SU-DHL-6 (cell line): ENCODE results near the gene GPR108.

Experiments used
- H2AFZ ChIP-seq: fragments of 200-600 bp; sonication (generic); 2 replicates; pipeline ENCODE4 v1.6.1; 2014; ENCODE audit warnings: low read depth, mild to moderate bottlenecking, moderate library complexity, mixed read lengths, antibody characterized with exemption, low read length; ENCODE audit not compliant: severe bottlenecking
- H3F3A ChIP-seq: fragments of 200-600 bp; shearing (Covaris generic); 2 replicates; pipeline ENCODE4 v1.6.0; 2016; ENCODE audit warnings: antibody characterized with exemption, mild to moderate bottlenecking; ENCODE audit not compliant: insufficient read depth
- H3K27ac ChIP-seq: fragments of 200-600 bp; sonication (generic); 2 replicates; pipeline ENCODE4 v1.5.1; 2016; ENCODE audit warnings: low read depth, mild to moderate bottlenecking, low read length, moderate library complexity, mixed read lengths
- H3K27me3 ChIP-seq: fragments of 200-600 bp; sonication (generic), shearing (Covaris generic); 2 replicates; pipeline ENCODE4 v1.6.0; 2014; ENCODE audit warnings: mild to moderate bottlenecking, low read length
- H3K36me3 ChIP-seq: fragments of 200-600 bp; sonication (generic); 2 replicates; pipeline ENCODE4 v1.6.1; 2014; ENCODE audit warnings: mild to moderate bottlenecking, low read length, mixed read lengths
- H3K4me2 ChIP-seq: fragments of 300-600, 200-600 bp; shearing (Covaris generic), sonication (generic); 2 replicates; pipeline ENCODE4 v1.6.0; 2014; ENCODE audit warnings: low read length, low read depth, mild to moderate bottlenecking; ENCODE audit not compliant: poor library complexity, severe bottlenecking
- H3K4me3 ChIP-seq: fragments of 200-600 bp; sonication (generic); 2 replicates; pipeline ENCODE4 v1.5.1; 2014; ENCODE audit warnings: antibody characterized with exemption, low read length, mild to moderate bottlenecking, mixed read lengths; ENCODE audit not compliant: insufficient read depth, poor library complexity, severe bottlenecking
- H3K79me2 ChIP-seq: fragments of 200-600 bp; sonication (generic); 2 replicates; pipeline ENCODE4 v1.6.1; 2014; ENCODE audit warnings: mild to moderate bottlenecking, low read length, moderate library complexity; ENCODE audit not compliant: insufficient read depth
- H3K9ac ChIP-seq: fragments of 200-600 bp; sonication (generic); 2 replicates; pipeline ENCODE4 v1.7.0; 2014; ENCODE audit warnings: mild to moderate bottlenecking, low read length
- H3K9me2 ChIP-seq: fragments of 200-600 bp; sonication (generic); replicated peaks from 2 replicates; pipeline ENCODE4 v1.6.1; 2014; ENCODE audit warnings: low read length; ENCODE audit not compliant: insufficient read depth
- H3K9me3 ChIP-seq: fragments of 200-600 bp; sonication (generic); 2 replicates; pipeline ENCODE4 v1.6.1; 2014; ENCODE audit warnings: low read length, mixed read lengths; ENCODE audit not compliant: insufficient read depth
- H4K20me1 ChIP-seq: fragments of 200-600 bp; sonication (generic); 2 replicates; pipeline ENCODE4 v1.6.1; 2014; ENCODE audit warnings: low read depth, mild to moderate bottlenecking, antibody characterized with exemption, low read length, moderate library complexity, mixed read lengths
- EZH2phosphoT487 ChIP-seq: fragments of 200-600 bp; sonication (generic), shearing (Covaris generic); conservative IDR thresholded peaks from 2 replicates; pipeline ENCODE4 v1.6.1; 2018; ENCODE audit warnings: mild to moderate bottlenecking, antibody characterized with exemption, low read length, moderate library complexity, mixed read lengths
- TF ChIP-seq, protein P1 (sequence below): fragments of 200-600 bp; sonication (generic); IDR thresholded peaks from one replicate; pipeline ENCODE4 v1.5.1; 2017; ENCODE audit warnings: antibody characterized with exemption, mild to moderate bottlenecking, low read length, moderate library complexity; ENCODE audit not compliant: insufficient read depth, poor library complexity, severe bottlenecking

The GPR108 gene

DNA sequence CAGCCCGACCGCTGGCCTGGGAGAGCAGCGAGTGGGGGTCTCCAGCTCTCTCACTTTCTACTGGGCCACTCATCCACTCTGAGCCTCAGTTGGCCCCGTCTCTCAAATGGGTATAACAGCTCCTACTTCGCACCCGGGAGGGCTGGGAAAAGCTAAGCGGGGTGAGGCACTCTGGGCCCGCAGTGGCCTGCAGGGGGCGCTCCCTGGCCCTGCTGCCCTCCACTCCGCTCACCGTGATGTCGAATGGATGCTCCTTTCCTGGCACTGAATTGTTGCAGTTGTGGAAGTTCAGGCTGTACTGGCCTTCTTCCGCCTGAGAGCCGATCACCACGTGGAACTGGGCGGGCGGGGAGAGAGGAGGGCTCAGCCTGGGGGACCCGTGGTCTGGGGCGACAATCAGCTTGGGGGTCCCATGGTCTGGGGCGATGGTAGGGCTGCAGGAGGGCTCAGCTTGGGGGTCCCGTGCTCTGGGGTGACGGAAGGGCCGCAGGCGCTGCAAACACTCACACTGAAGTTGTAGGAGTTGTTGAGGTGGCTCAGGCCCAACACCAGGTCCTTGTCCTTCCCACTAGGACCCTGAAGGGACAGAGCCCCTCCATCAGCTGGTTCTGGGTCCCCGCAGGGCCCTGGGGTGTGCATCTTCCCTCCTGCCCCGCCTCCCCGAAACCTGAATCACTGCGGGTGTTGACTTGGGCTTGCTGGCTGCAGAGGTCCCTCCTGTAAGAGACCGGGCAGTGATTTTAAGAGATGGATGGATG, 3.9 kb downstream of the GPR108 start:
- Histone ChIP-seq H3F3A (peaks cover 11% of the 10 kb centered on the region), H2AFZ (no peak overlapping the region), H4K20me1 (no peaks in the 10 kb centered on the region), H3K9ac (no peak overlapping the region), H3K27ac (no peak overlapping the region), H3K4me2 (no peak overlapping the region), H3K9me3 (no peaks in the 10 kb centered on the region), H3K9me2 (no peaks in the 10 kb centered on the region), H3K27me3 (no peaks in the 10 kb centered on the region), H3K36me3 (no peaks in the 10 kb centered on the region), H3K79me2 (peaks cover 5% of the 10 kb centered on the region; the same call in 1 of the 2 replicates), H3K4me3 (no peak overlapping the region)
- no peak for TF ChIP-seq EZH2phosphoT487
- TF ChIP-seq, protein P1, sequence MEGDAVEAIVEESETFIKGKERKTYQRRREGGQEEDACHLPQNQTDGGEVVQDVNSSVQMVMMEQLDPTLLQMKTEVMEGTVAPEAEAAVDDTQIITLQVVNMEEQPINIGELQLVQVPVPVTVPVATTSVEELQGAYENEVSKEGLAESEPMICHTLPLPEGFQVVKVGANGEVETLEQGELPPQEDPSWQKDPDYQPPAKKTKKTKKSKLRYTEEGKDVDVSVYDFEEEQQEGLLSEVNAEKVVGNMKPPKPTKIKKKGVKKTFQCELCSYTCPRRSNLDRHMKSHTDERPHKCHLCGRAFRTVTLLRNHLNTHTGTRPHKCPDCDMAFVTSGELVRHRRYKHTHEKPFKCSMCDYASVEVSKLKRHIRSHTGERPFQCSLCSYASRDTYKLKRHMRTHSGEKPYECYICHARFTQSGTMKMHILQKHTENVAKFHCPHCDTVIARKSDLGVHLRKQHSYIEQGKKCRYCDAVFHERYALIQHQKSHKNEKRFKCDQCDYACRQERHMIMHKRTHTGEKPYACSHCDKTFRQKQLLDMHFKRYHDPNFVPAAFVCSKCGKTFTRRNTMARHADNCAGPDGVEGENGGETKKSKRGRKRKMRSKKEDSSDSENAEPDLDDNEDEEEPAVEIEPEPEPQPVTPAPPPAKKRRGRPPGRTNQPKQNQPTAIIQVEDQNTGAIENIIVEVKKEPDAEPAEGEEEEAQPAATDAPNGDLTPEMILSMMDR, result peak; percentile 42

DNA sequence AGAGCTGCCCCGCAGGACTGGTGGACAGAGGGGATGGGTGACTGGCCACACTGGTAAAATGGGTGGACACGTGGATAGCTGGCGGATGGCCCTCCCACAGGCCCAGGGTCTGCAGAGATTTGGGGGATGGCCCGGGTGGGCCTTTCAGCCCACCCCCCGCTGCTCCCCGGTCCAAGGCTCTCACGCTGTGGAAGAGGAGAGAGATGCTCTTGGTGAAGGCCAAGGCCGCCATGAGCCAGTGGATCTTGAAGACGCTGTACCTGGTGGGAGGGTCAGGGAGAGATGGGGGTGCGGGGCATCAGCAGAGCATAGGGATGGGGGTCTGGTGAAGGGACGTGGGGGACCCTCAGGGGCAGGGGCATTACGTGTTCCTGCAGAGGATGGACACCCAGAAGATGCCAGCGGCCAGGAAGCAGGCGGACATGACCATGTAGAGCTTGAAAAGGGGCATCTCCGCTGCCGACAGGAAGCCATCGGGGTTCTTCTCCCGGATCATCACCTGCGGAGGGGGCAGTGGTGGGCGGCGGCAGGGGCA, 4.5 kb downstream of the GPR108 start:
- Histone ChIP-seq H3K4me3 (no peak overlapping the region), H3K9me3 (no peaks in the 10 kb centered on the region), H3F3A (peaks cover 5% of the 10 kb centered on the region), H3K79me2 (peaks cover 5% of the 10 kb centered on the region; the same call in 1 of the 2 replicates), H3K36me3 (no peaks in the 10 kb centered on the region), H3K9ac (no peak overlapping the region), H4K20me1 (no peaks in the 10 kb centered on the region), H3K27ac (no peak overlapping the region), H2AFZ (no peak overlapping the region), H3K4me2 (no peak overlapping the region), H3K9me2 (no peaks in the 10 kb centered on the region), H3K27me3 (no peaks in the 10 kb centered on the region)
- TF ChIP-seq EZH2phosphoT487, result no peak
- TF ChIP-seq, protein P1, result no peak

GRCh38 chr19:6731822-6732221, 5.6 kb downstream of the GPR108 start:
- no peak overlapping the region for H3K4me2 ChIP-seq
- no peak overlapping the region for H3K9ac ChIP-seq
- TF ChIP-seq EZH2phosphoT487, result no peak
- TF ChIP-seq, protein P1, result no peak
- H3K27ac ChIP-seq, result no peak overlapping the region
- no peaks in the 10 kb centered on the region for H3K9me2 ChIP-seq
- H3F3A ChIP-seq, result peaks cover 4% of the 10 kb centered on the region
- no peak overlapping the region for H3K4me3 ChIP-seq
- H3K9me3 ChIP-seq, result no peaks in the 10 kb centered on the region
- H2AFZ ChIP-seq, result no peak overlapping the region
- no peaks in the 10 kb centered on the region for H3K27me3 ChIP-seq
- no peaks in the 10 kb centered on the region for H4K20me1 ChIP-seq
- H3K79me2 ChIP-seq, result peaks cover 3% of the 10 kb centered on the region; the same call in 1 of the 2 replicates
- no peaks in the 10 kb centered on the region for H3K36me3 ChIP-seq
